ENCODE measurements around the gene PSRC1.

PSRC1 gene

GRCh38 chr1:109312246-109312645 is 29.3 kb upstream of the PSRC1 start:
- no peaks in the 10 kb centered on the region for H3K27me3 ChIP-seq (ENCODE audit: low read length)
- no peak for TF ChIP-seq EZH2phosphoT487 (conservative IDR thresholded peaks at IDR 0.05; ENCODE audit: low read length)
- TF ChIP-seq CTCF (IDR thresholded peaks at IDR 0.05; ENCODE audit: insufficient read depth, low read length, poor library complexity, severe bottlenecking) = no peak
- H3K9ac ChIP-seq (ENCODE audit: low read length) = no peak overlapping the region
- no peaks in the 10 kb centered on the region for H3K9me2 ChIP-seq (replicated peaks; ENCODE audit: insufficient read depth, low read length)
- no peaks in the 10 kb centered on the region for H3K36me3 ChIP-seq (ENCODE audit: low read length)
- H4K20me1 ChIP-seq (ENCODE audit: low read depth, low read length) = no peaks in the 10 kb centered on the region
- no peak overlapping the region for H3K4me2 ChIP-seq (ENCODE audit: low read depth, low read length, poor library complexity, severe bottlenecking)
- no peak overlapping the region for H2AFZ ChIP-seq (ENCODE audit: low read depth, low read length, severe bottlenecking)
- H3K4me3 ChIP-seq (ENCODE audit: insufficient read depth, low read length, poor library complexity, severe bottlenecking) = no peak overlapping the region
- no peak overlapping the region for H3K27ac ChIP-seq (ENCODE audit: low read depth, low read length)
- H3F3A ChIP-seq (ENCODE audit: insufficient read depth) = no peaks in the 10 kb centered on the region
- H3K79me2 ChIP-seq (ENCODE audit: insufficient read depth, low read length) = no peaks in the 10 kb centered on the region
- no peaks in the 10 kb centered on the region for H3K9me3 ChIP-seq (ENCODE audit: insufficient read depth, low read length)

- Histone ChIP-seq H3K9me3 (ENCODE audit: insufficient read depth, low read length) (no peaks in the 10 kb centered on the region), H3K27me3 (ENCODE audit: low read length) (no peaks in the 10 kb centered on the region), H2AFZ (ENCODE audit: low read depth, low read length, severe bottlenecking) (no peak overlapping the region), H3K79me2 (ENCODE audit: insufficient read depth, low read length) (no peaks in the 10 kb centered on the region), H3K4me3 (ENCODE audit: insufficient read depth, low read length, poor library complexity, severe bottlenecking) (no peak overlapping the region), H3K4me2 (ENCODE audit: low read depth, low read length, poor library complexity, severe bottlenecking) (no peak overlapping the region), H3K27ac (ENCODE audit: low read depth, low read length) (no peak overlapping the region), H3K9ac (ENCODE audit: low read length) (no peak overlapping the region), H3K36me3 (ENCODE audit: low read length) (no peaks in the 10 kb centered on the region), H4K20me1 (ENCODE audit: low read depth, low read length) (no peaks in the 10 kb centered on the region), H3K9me2 (replicated peaks; ENCODE audit: insufficient read depth, low read length) (no peaks in the 10 kb centered on the region), H3F3A (ENCODE audit: insufficient read depth) (no peaks in the 10 kb centered on the region)
- TF ChIP-seq CTCF (IDR thresholded peaks at IDR 0.05; ENCODE audit: insufficient read depth, low read length, poor library complexity, severe bottlenecking) (no peak), EZH2phosphoT487 (conservative IDR thresholded peaks at IDR 0.05; ENCODE audit: low read length) (no peak)
Measured at GRCh38 chr1:109309347-109309746, 26.4 kb upstream of the PSRC1 start.

- Histone ChIP-seq H3F3A (ENCODE audit: insufficient read depth) (no peaks in the 10 kb centered on the region), H3K36me3 (ENCODE audit: low read length) (no peaks in the 10 kb centered on the region), H3K27ac (ENCODE audit: low read depth, low read length) (no peak overlapping the region), H3K4me2 (ENCODE audit: low read depth, low read length, poor library complexity, severe bottlenecking) (no peak overlapping the region), H3K4me3 (ENCODE audit: insufficient read depth, low read length, poor library complexity, severe bottlenecking) (no peak overlapping the region), H3K79me2 (ENCODE audit: insufficient read depth, low read length) (no peaks in the 10 kb centered on the region), H2AFZ (ENCODE audit: low read depth, low read length, severe bottlenecking) (no peak overlapping the region), H4K20me1 (ENCODE audit: low read depth, low read length) (no peaks in the 10 kb centered on the region), H3K9me2 (replicated peaks; ENCODE audit: insufficient read depth, low read length) (no peaks in the 10 kb centered on the region), H3K9ac (ENCODE audit: low read length) (no peak overlapping the region), H3K27me3 (ENCODE audit: low read length) (no peaks in the 10 kb centered on the region), H3K9me3 (ENCODE audit: insufficient read depth, low read length) (no peaks in the 10 kb centered on the region)
- TF ChIP-seq CTCF (IDR thresholded peaks at IDR 0.05; ENCODE audit: insufficient read depth, low read length, poor library complexity, severe bottlenecking) (no peak), EZH2phosphoT487 (conservative IDR thresholded peaks at IDR 0.05; ENCODE audit: low read length) (no peak)
Measured at GRCh38 chr1:109307274-109308021, 24.5 kb upstream of the PSRC1 start.
